ENCODE measurements around the gene MPZL2.

GRCh38 chr11:118275176-118275575 lies 11.1 kb upstream of the MPZL2 start:
- TF ChIP-seq, protein P1, sequence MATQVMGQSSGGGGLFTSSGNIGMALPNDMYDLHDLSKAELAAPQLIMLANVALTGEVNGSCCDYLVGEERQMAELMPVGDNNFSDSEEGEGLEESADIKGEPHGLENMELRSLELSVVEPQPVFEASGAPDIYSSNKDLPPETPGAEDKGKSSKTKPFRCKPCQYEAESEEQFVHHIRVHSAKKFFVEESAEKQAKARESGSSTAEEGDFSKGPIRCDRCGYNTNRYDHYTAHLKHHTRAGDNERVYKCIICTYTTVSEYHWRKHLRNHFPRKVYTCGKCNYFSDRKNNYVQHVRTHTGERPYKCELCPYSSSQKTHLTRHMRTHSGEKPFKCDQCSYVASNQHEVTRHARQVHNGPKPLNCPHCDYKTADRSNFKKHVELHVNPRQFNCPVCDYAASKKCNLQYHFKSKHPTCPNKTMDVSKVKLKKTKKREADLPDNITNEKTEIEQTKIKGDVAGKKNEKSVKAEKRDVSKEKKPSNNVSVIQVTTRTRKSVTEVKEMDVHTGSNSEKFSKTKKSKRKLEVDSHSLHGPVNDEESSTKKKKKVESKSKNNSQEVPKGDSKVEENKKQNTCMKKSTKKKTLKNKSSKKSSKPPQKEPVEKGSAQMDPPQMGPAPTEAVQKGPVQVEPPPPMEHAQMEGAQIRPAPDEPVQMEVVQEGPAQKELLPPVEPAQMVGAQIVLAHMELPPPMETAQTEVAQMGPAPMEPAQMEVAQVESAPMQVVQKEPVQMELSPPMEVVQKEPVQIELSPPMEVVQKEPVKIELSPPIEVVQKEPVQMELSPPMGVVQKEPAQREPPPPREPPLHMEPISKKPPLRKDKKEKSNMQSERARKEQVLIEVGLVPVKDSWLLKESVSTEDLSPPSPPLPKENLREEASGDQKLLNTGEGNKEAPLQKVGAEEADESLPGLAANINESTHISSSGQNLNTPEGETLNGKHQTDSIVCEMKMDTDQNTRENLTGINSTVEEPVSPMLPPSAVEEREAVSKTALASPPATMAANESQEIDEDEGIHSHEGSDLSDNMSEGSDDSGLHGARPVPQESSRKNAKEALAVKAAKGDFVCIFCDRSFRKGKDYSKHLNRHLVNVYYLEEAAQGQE (IDR thresholded peaks at IDR 0.05; ENCODE audit: insufficient read depth in 1 of 2, low read depth in 2 of 2, low read length in 2 of 2) = no peak
- TF ChIP-seq POLR2AphosphoS5 (IDR thresholded peaks at IDR 0.05; ENCODE audit: low read depth, low read length) (no peak), SIN3A (IDR thresholded peaks at IDR 0.05; ENCODE audit: borderline replicate concordance, insufficient read depth, low read length) (no peak), TAF1 (IDR thresholded peaks at IDR 0.05; ENCODE audit: borderline replicate concordance, insufficient read depth, low read length) (no peak), FOXP2 (optimal IDR thresholded peaks at IDR 0.05; ENCODE audit: borderline replicate concordance, extremely low read depth, extremely low read length, insufficient read depth) (no peak)
